ENCODE results near the gene JAK1.

GRCh38 chr1:64934115-64934877, 32.1 kb downstream of the JAK1 start:
- TF ChIP-seq POLR2AphosphoS5 (IDR thresholded peaks at IDR 0.05) (no peak), CTCF (IDR thresholded peaks at IDR 0.05) (no peak), POLR2A (IDR thresholded peaks at IDR 0.05) (no peak), EP300 (IDR thresholded peaks at IDR 0.05; ENCODE audit: low read depth) (no peak)
